GM12891 (cell line): ENCODE data around the gene ALDH8A1.
"Not testable (repeated sequence)": the region's sequence is repeated elsewhere in the genome, so short reads cannot be mapped to it uniquely, and the experiment has no call there.

Experiments used
- DNase-seq: peaks from one replicate; pipeline ENCODE4 v3.0.0; 2011; ENCODE audit warnings: low spot score; ENCODE audit not compliant: insufficient read length
- FAIRE-seq: peaks from 2 replicates; lab custom pipeline; 2011; peaks lifted over from hg19 to GRCh38; lab: Jason Lieb, UNC
- PAX5 ChIP-seq: IDR thresholded peaks from 2 replicates; pipeline ENCODE4 v1.6.1; 2011; ENCODE audit warnings: low read length, moderate library complexity, mild to moderate bottlenecking; ENCODE audit not compliant: insufficient read depth, severe bottlenecking
- POLR2A ChIP-seq: IDR thresholded peaks from 2 replicates; pipeline ENCODE4 v1.6.1; 2011; ENCODE audit warnings: low read depth, low read length, control low read depth
- POLR2AphosphoS5 ChIP-seq: IDR thresholded peaks from 2 replicates; pipeline ENCODE4 v1.6.1; 2011; ENCODE audit warnings: low read depth, low read length, control low read depth
- POU2F2 ChIP-seq: IDR thresholded peaks from 2 replicates; pipeline ENCODE4 v1.6.1; 2011; ENCODE audit warnings: low read depth, mild to moderate bottlenecking, control low read depth, low read length, moderate library complexity
- SPI1 ChIP-seq: IDR thresholded peaks from 2 replicates; pipeline ENCODE4 v1.6.1; 2011; ENCODE audit warnings: low read depth, low read length, control low read depth
- TAF1 ChIP-seq: IDR thresholded peaks from 2 replicates; pipeline ENCODE4 v1.6.1; 2011; ENCODE audit warnings: low read depth, low read length, control low read depth

Gene ALDH8A1

GRCh38 chr6:134898575-134898974 lies 51.3 kb downstream of the ALDH8A1 start:
- FAIRE-seq, result no peak
- TF ChIP-seq TAF1 (no peak), POU2F2 (no peak), POLR2A (no peak), PAX5 (no peak), SPI1 (no peak), POLR2AphosphoS5 (no peak)
- DNase-seq, result no peak

- DNase-seq, FAIRE-seq: not testable (repeated sequence)
Observed at GRCh38 chr6:134898166-134898565, 51.7 kb downstream of the ALDH8A1 start.

- DNase-seq, result no peak
- TF ChIP-seq SPI1 (no peak), PAX5 (no peak), TAF1 (no peak), POLR2A (no peak), POU2F2 (no peak), POLR2AphosphoS5 (no peak)
- no peak for FAIRE-seq
Observed at GRCh38 chr6:134896910-134897309, 53.0 kb downstream of the ALDH8A1 start.

GRCh38 chr6:134894800-134895199 lies 55.1 kb downstream of the ALDH8A1 start:
- TF ChIP-seq SPI1 (no peak), PAX5 (no peak), TAF1 (no peak)
- DNase-seq, result no peak
- no peak for FAIRE-seq

GRCh38 chr6:134892362-134892761 lies 57.5 kb downstream of the ALDH8A1 start:
- TF ChIP-seq POLR2A, result no peak
- TF ChIP-seq POU2F2, result no peak
- TF ChIP-seq PAX5, result no peak
- no peak for TF ChIP-seq SPI1
- no peak for TF ChIP-seq POLR2AphosphoS5
- TF ChIP-seq TAF1, result no peak
- FAIRE-seq, result no peak
- DNase-seq, result no peak

GRCh38 chr6:134891633-134892032 lies 58.3 kb downstream of the ALDH8A1 start:
- DNase-seq (no peak), FAIRE-seq (no peak)
- no peak for TF ChIP-seq POLR2A
- no peak for TF ChIP-seq SPI1
- no peak for TF ChIP-seq POU2F2
- no peak for TF ChIP-seq POLR2AphosphoS5
- no peak for TF ChIP-seq PAX5
- TF ChIP-seq TAF1, result no peak

GRCh38 chr6:134888316-134888715 lies 61.6 kb downstream of the ALDH8A1 start:
- DNase-seq (no peak), FAIRE-seq (no peak)
- TF ChIP-seq TAF1, result no peak
- no peak for TF ChIP-seq POU2F2
- no peak for TF ChIP-seq PAX5
- no peak for TF ChIP-seq POLR2A
- TF ChIP-seq SPI1, result no peak
- TF ChIP-seq POLR2AphosphoS5, result no peak

GRCh38 chr6:134884752-134885151 lies 65.1 kb downstream of the ALDH8A1 start:
- FAIRE-seq (no peak), DNase-seq (no peak)
- no peak for TF ChIP-seq POLR2AphosphoS5
- no peak for TF ChIP-seq TAF1
- no peak for TF ChIP-seq POLR2A
- no peak for TF ChIP-seq PAX5
- TF ChIP-seq SPI1, result no peak
- no peak for TF ChIP-seq POU2F2

GRCh38 chr6:134883314-134883713 lies 66.6 kb downstream of the ALDH8A1 start:
- DNase-seq, result no peak
- TF ChIP-seq POLR2AphosphoS5, result no peak
- no peak for FAIRE-seq

- TF ChIP-seq POLR2AphosphoS5, result no peak
- TF ChIP-seq SPI1, result no peak
- no peak for TF ChIP-seq POLR2A
- no peak for TF ChIP-seq POU2F2
- TF ChIP-seq TAF1, result no peak
- TF ChIP-seq PAX5, result no peak
- no peak for DNase-seq
- no peak for FAIRE-seq
Observed at GRCh38 chr6:134882426-134883038, 67.4 kb downstream of the ALDH8A1 start.
